CD4-positive, alpha-beta memory T cell (primary cell): ENCODE data around the gene DNAH12. TPM values are rescaled to one million over a fixed set of nuclear protein-coding genes. Genes with fewer than 3 reads are reported as not detected.

Experiments used
- CTCF ChIA-PET: fragments of 350-600 bp; sonication (Branson Sonifier 250); formaldehyde crosslinking; loops from one replicate; lab custom pipeline; 2021; ENCODE audit warnings: inconsistent platforms; ENCODE audit not compliant: partially characterized antibody; lab: Charles Lee
- POLR2A ChIA-PET: fragments of 350-600 bp; sonication (Branson Sonifier 250); formaldehyde crosslinking; loops from one replicate; lab custom pipeline; 2021; ENCODE audit not compliant: partially characterized antibody; lab: Charles Lee
- DNase-seq, 5 donors: peaks; one replicate each; pipeline versions ENCODE4 v3.0.0 to v3.0.0-alpha.2; 2020 to 2022; ENCODE audit warnings: mixed read lengths in 1 of 5
- H3K27ac ChIP-seq: one replicate; pipeline ENCODE4 v1.7.0; 2013; ENCODE audit warnings: low read depth, low read length
- H3K27me3 ChIP-seq: 2 replicates; pipeline ENCODE4 v1.7.0; 2013; ENCODE audit warnings: mild to moderate bottlenecking, low read length, moderate library complexity; ENCODE audit not compliant: insufficient read depth
- H3K36me3 ChIP-seq: 2 replicates; pipeline ENCODE4 v1.7.0; 2013; ENCODE audit warnings: mild to moderate bottlenecking, low read length, moderate library complexity; ENCODE audit not compliant: insufficient read depth
- H3K4me1 ChIP-seq: 2 replicates; pipeline ENCODE4 v1.7.0; 2013; ENCODE audit warnings: mild to moderate bottlenecking, low read length, moderate library complexity; ENCODE audit not compliant: insufficient read depth
- H3K4me3 ChIP-seq, 2 donors: one replicate each; pipeline ENCODE4 v1.7.0; 2013; ENCODE audit warnings: low read length in 2 of 2, mild to moderate bottlenecking in 1 of 2
- H3K9me3 ChIP-seq, 2 donors: one replicate each; pipeline ENCODE4 v1.7.0; 2013; ENCODE audit warnings: low read length in 2 of 2, control low read depth in 1 of 2; ENCODE audit not compliant: control insufficient read depth in 1 of 2
- H3K27ac Mint-ChIP-seq, 7 donors: one replicate each; pipeline ENCODE4 v1.8.0; 2020 to 2021; ENCODE audit warnings: mixed read lengths in 7 of 7, mild to moderate bottlenecking in 6 of 7, inconsistent platforms in 3 of 7, moderate library complexity in 3 of 7
- H3K27me3 Mint-ChIP-seq, 2 donors: one replicate each; pipeline ENCODE4 v1.8.0; 2020 to 2021; ENCODE audit warnings: mixed read lengths in 2 of 2
- H3K36me3 Mint-ChIP-seq, 2 donors: one replicate each; pipeline ENCODE4 v1.8.0; 2020 to 2021; ENCODE audit warnings: mixed read lengths in 2 of 2, inconsistent platforms in 1 of 2, mild to moderate bottlenecking in 1 of 2
- H3K4me1 Mint-ChIP-seq, 4 donors: one replicate each; pipeline ENCODE4 v1.8.0; 2020 to 2021; ENCODE audit warnings: mixed read lengths in 4 of 4, mild to moderate bottlenecking in 1 of 4
- H3K4me3 Mint-ChIP-seq, 8 donors: one replicate each; pipeline ENCODE4 v1.8.0; 2020 to 2021; ENCODE audit warnings: mixed read lengths in 8 of 8, mild to moderate bottlenecking in 7 of 8, moderate library complexity in 6 of 8, inconsistent platforms in 3 of 8
- H3K9me3 Mint-ChIP-seq, 8 donors: one replicate each; pipeline ENCODE4 v1.8.0; 2020 to 2021; ENCODE audit warnings: mixed read lengths in 8 of 8, mild to moderate bottlenecking in 5 of 8, inconsistent platforms in 3 of 8, moderate library complexity in 1 of 8
- intact Hi-C: fragments of 100-400 bp; cut with micrococcal nuclease; formaldehyde crosslinking; loops from one replicate; pipeline ENCODE4 v1.15.1; 2023
- polyA plus RNA-seq, 2 donors: library from polyadenylated mRNA; unstranded; fragments of 300-500 nt; fragmentation: Illumina TruSeq; gene quantifications; one replicate each; pipeline ENCODE4 v1.2.3, GENCODE V29; 2021
- total RNA-seq, 2 experiments: library from RNA; stranded (reverse); gene quantifications; one replicate each; pipeline ENCODE4 v1.2.3, GENCODE V29; 2021

The DNAH12 gene
- total and polyA plus RNA-seq, 4 experiments from 2014 or later = 0.09 to 0.11 TPM; not detected in 2

GRCh38 chr3:57275393-57275792, 268.8 kb downstream of the DNAH12 start:
- Mint-ChIP-seq H3K27ac (no peak overlapping the region), H3K27me3 (no peaks in the 10 kb centered on the region), H3K4me1 (no peaks in the 10 kb centered on the region), H3K9me3 (peaks cover 0 to 3% (median 0%) of the 10 kb centered on the region in 8 donors), H3K4me3 (no peak overlapping the region), H3K36me3 (peaks cover 9 to 23% of the 10 kb centered on the region in 2 donors)
- ChIA-PET POLR2A (no interaction called here), CTCF (no interaction called here)
- H3K4me3 ChIP-seq = no peak overlapping the region
- no peak for DNase-seq
- H3K4me1 ChIP-seq = no peaks in the 10 kb centered on the region
- H3K36me3 ChIP-seq = no peaks in the 10 kb centered on the region
- no peak overlapping the region for H3K27ac ChIP-seq
- H3K27me3 ChIP-seq = no peaks in the 10 kb centered on the region
- intact Hi-C loops = no loop called here
- no peaks in the 10 kb centered on the region for H3K9me3 ChIP-seq

GRCh38 chr3:57274845-57275244, 269.3 kb downstream of the DNAH12 start:
- Histone ChIP-seq H3K9me3 (no peaks in the 10 kb centered on the region), H3K36me3 (no peaks in the 10 kb centered on the region), H3K4me1 (no peaks in the 10 kb centered on the region), H3K4me3 (no peak overlapping the region), H3K27ac (no peak overlapping the region), H3K27me3 (no peaks in the 10 kb centered on the region)
- Mint-ChIP-seq H3K4me1 (no peaks in the 10 kb centered on the region), H3K27ac (no peak overlapping the region), H3K4me3 (no peak overlapping the region), H3K9me3 (peaks cover 0 to 3% (median 0%) of the 10 kb centered on the region in 8 donors), H3K36me3 (peaks cover 13 to 27% of the 10 kb centered on the region in 2 donors), H3K27me3 (no peaks in the 10 kb centered on the region)
- ChIA-PET POLR2A (no interaction called here), CTCF (no interaction called here)
- intact Hi-C loops = no loop called here
- no peak for DNase-seq

GRCh38 chr3:57268416-57268815, 275.7 kb downstream of the DNAH12 start:
- Histone ChIP-seq H3K4me1 (no peaks in the 10 kb centered on the region), H3K9me3 (no peaks in the 10 kb centered on the region), H3K36me3 (peaks cover 7% of the 10 kb centered on the region), H3K4me3 (no peak overlapping the region), H3K27ac (no peak overlapping the region), H3K27me3 (no peaks in the 10 kb centered on the region)
- Mint-ChIP-seq H3K27ac (no peak overlapping the region), H3K9me3 (peaks cover 0 to 10% (median under 1%) of the 10 kb centered on the region in 8 donors), H3K36me3 (peaks cover 67 to 76% of the 10 kb centered on the region in 2 donors), H3K27me3 (no peaks in the 10 kb centered on the region), H3K4me1 (no peaks in the 10 kb centered on the region), H3K4me3 (no peak overlapping the region)
- CTCF ChIA-PET = no interaction called here
- intact Hi-C loops = no loop called here
- POLR2A ChIA-PET = no interaction called here
- DNase-seq = no peak

- Histone ChIP-seq H3K36me3 (peaks cover 23% of the 10 kb centered on the region), H3K4me3 (no peak overlapping the region), H3K27me3 (no peaks in the 10 kb centered on the region), H3K9me3 (no peaks in the 10 kb centered on the region), H3K27ac (no peak overlapping the region), H3K4me1 (no peaks in the 10 kb centered on the region)
- H3K4me1 Mint-ChIP-seq = no peaks in the 10 kb centered on the region
- ChIA-PET CTCF (no interaction called here), POLR2A (no interaction called here)
- intact Hi-C loops = no loop called here
- peaks cover 0 to 12% (median 3%) of the 10 kb centered on the region in 8 donors for H3K9me3 Mint-ChIP-seq
- peaks cover 85% of the 10 kb centered on the region in 2 donors for H3K36me3 Mint-ChIP-seq
- no peak overlapping the region for H3K4me3 Mint-ChIP-seq
- H3K27ac Mint-ChIP-seq = peak overlapping the region in 1 of 7 donors; percentile 17
- DNase-seq = no peak
- H3K27me3 Mint-ChIP-seq = no peaks in the 10 kb centered on the region
Observed at GRCh38 chr3:57261929-57262328, 282.2 kb downstream of the DNAH12 start.

- Mint-ChIP-seq H3K27ac (no peak overlapping the region), H3K9me3 (peaks cover 0 to 12% (median 3%) of the 10 kb centered on the region in 8 donors), H3K4me3 (no peak overlapping the region), H3K36me3 (peaks cover 77 to 79% of the 10 kb centered on the region in 2 donors), H3K4me1 (no peaks in the 10 kb centered on the region), H3K27me3 (no peaks in the 10 kb centered on the region)
- Histone ChIP-seq H3K27ac (no peak overlapping the region), H3K27me3 (no peaks in the 10 kb centered on the region), H3K9me3 (no peaks in the 10 kb centered on the region), H3K4me3 (no peak overlapping the region), H3K36me3 (peaks cover 23% of the 10 kb centered on the region), H3K4me1 (no peaks in the 10 kb centered on the region)
- ChIA-PET CTCF (no interaction called here), POLR2A (no interaction called here)
- no peak for DNase-seq
- intact Hi-C loops = no loop called here
Observed at GRCh38 chr3:57261119-57261518, 283.0 kb downstream of the DNAH12 start.

GRCh38 chr3:57257678-57258077, 286.5 kb downstream of the DNAH12 start:
- peaks cover 57 to 66% of the 10 kb centered on the region in 2 donors for H3K36me3 Mint-ChIP-seq
- CTCF ChIA-PET = interaction anchor here (1.6 kb wide), 1 partner anchor 12 kb away, joined by 3 read pairs; no protein-coding TSS in a partner anchor

GRCh38 chr3:57256844-57257243, 287.3 kb downstream of the DNAH12 start:
- no peaks in the 10 kb centered on the region for H3K27me3 Mint-ChIP-seq
- no peaks in the 10 kb centered on the region for H3K4me1 Mint-ChIP-seq
- Histone ChIP-seq H3K4me1 (no peaks in the 10 kb centered on the region), H3K9me3 (no peaks in the 10 kb centered on the region), H3K4me3 (no peak overlapping the region), H3K27ac (no peak overlapping the region), H3K36me3 (peaks cover 30% of the 10 kb centered on the region), H3K27me3 (no peaks in the 10 kb centered on the region)
- intact Hi-C loops = no loop called here
- peak overlapping the region in 1 of 7 donors; percentile 73 for H3K27ac Mint-ChIP-seq
- ChIA-PET CTCF (interaction anchor here (1.6 kb wide), 1 partner anchor 12 kb away, joined by 3 read pairs; no protein-coding TSS in a partner anchor), POLR2A (no interaction called here)
- no peak for DNase-seq
- no peaks in the 10 kb centered on the region for H3K9me3 Mint-ChIP-seq
- peaks cover 53 to 66% of the 10 kb centered on the region in 2 donors for H3K36me3 Mint-ChIP-seq
- H3K4me3 Mint-ChIP-seq = no peak overlapping the region

More at GRCh38 chr3:57257678-57258077, 286.5 kb downstream of the DNAH12 start:
- H3K4me1 ChIP-seq = no peaks in the 10 kb centered on the region
- Mint-ChIP-seq H3K27me3 (no peaks in the 10 kb centered on the region), H3K4me3 (no peak overlapping the region), H3K27ac (no peak overlapping the region), H3K4me1 (no peaks in the 10 kb centered on the region), H3K9me3 (peaks cover 0 to 3% (median 0%) of the 10 kb centered on the region in 8 donors)
- H3K9me3 ChIP-seq = no peaks in the 10 kb centered on the region
- H3K4me3 ChIP-seq = no peak overlapping the region
- H3K36me3 ChIP-seq = peaks cover 33% of the 10 kb centered on the region
- intact Hi-C loops = no loop called here
- DNase-seq = no peak
- POLR2A ChIA-PET = no interaction called here
- no peak overlapping the region for H3K27ac ChIP-seq
- H3K27me3 ChIP-seq = no peaks in the 10 kb centered on the region
